AG04449 (cell line): ENCODE results near the gene CRELD1.

Source experiments
- CTCF ChIA-PET: fragments of 350-600 bp; formaldehyde crosslinking; extraction: SDS; loops from one replicate; lab custom pipeline; 2021; ENCODE audit warnings: antibody characterized with exemption; lab: Yijun Ruan, JAX
- POLR2A ChIA-PET: fragments of 400-600, 350-600 bp; formaldehyde crosslinking; extraction: SDS; loops from one replicate; lab custom pipeline; 2020; ENCODE audit warnings: antibody characterized with exemption, inconsistent platforms; lab: Yijun Ruan, JAX
- DNase-seq: peaks from one replicate; pipeline ENCODE4 v3.0.0-alpha.2; 2010; ENCODE audit warnings: low read depth, low spot score
- H3K4me3 ChIP-seq: 2 replicates; pipeline ENCODE4 v1.5.1; 2011; ENCODE audit warnings: low read depth, mild to moderate bottlenecking, control low read depth, low read length
- TF ChIP-seq, protein P1 (sequence below): IDR thresholded peaks from one replicate; pipeline ENCODE4 v1.5.1; 2011; ENCODE audit warnings: mild to moderate bottlenecking, moderate library complexity, low read length, control low read depth, inconsistent platforms; ENCODE audit not compliant: insufficient read depth; ENCODE audit errors: missing control alignments

Gene CRELD1, protein sequence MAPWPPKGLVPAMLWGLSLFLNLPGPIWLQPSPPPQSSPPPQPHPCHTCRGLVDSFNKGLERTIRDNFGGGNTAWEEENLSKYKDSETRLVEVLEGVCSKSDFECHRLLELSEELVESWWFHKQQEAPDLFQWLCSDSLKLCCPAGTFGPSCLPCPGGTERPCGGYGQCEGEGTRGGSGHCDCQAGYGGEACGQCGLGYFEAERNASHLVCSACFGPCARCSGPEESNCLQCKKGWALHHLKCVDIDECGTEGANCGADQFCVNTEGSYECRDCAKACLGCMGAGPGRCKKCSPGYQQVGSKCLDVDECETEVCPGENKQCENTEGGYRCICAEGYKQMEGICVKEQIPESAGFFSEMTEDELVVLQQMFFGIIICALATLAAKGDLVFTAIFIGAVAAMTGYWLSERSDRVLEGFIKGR

DNA sequence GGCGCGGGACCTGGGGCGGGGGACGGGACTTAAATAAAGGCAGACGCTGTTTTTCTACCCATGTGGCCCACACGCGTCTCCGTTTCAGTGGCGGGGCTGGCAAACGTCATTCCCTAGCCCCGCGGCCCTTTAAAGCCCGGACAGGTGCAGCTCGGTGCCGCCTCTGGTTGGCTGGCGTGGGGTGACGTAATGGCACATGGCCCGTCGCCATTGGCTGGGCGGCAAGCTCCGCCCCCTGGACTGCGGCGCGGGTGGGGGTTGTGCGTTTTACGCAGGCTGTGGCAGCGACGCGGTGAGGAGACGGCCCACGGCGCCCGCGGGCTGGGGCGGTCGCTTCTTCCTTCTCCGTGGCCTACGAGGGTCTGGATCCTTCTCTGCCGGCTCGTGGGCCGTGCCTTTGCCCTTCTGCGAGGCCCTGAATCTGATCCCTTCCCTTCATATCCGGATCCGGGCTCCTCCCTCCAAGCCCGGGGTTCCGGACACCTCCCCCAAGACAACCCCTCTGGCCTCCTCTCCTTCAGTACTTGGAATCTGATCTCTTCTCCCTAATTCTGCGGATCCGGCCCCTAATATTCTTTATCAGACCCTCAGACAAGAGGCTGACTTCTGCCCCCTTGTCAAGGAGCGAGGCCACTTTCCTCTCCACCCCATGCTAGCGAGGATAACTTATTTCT is at the start of gene CRELD1:
CRELD1 (plus strand) TSS at position 274 of the 674 bp plus-strand sequence. CDS start 605 bp downstream, outside the sequence.
- ChIA-PET POLR2A (interaction anchor here (0.6 to 3.0 kb wide), 6 partner anchors 13 to 141 kb away, joined by 3 to 22 read pairs (median 5); partner anchors contain the start of genes ARPC4, IL17RC, RPUSD3 and TADA3), CTCF (interaction anchor here (0.6 to 7.4 kb wide), 19 partner anchors 9 to 329 kb away, joined by 3 to 84 read pairs (median 6); partner anchors contain the start of genes IL17RE and RPUSD3)
- TF ChIP-seq, protein P1, sequence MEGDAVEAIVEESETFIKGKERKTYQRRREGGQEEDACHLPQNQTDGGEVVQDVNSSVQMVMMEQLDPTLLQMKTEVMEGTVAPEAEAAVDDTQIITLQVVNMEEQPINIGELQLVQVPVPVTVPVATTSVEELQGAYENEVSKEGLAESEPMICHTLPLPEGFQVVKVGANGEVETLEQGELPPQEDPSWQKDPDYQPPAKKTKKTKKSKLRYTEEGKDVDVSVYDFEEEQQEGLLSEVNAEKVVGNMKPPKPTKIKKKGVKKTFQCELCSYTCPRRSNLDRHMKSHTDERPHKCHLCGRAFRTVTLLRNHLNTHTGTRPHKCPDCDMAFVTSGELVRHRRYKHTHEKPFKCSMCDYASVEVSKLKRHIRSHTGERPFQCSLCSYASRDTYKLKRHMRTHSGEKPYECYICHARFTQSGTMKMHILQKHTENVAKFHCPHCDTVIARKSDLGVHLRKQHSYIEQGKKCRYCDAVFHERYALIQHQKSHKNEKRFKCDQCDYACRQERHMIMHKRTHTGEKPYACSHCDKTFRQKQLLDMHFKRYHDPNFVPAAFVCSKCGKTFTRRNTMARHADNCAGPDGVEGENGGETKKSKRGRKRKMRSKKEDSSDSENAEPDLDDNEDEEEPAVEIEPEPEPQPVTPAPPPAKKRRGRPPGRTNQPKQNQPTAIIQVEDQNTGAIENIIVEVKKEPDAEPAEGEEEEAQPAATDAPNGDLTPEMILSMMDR, result no peak
- peak within 1 kb of the TSS; percentile 77 for H3K4me3 ChIP-seq
- DNase-seq, result peak; percentile 47

DNA sequence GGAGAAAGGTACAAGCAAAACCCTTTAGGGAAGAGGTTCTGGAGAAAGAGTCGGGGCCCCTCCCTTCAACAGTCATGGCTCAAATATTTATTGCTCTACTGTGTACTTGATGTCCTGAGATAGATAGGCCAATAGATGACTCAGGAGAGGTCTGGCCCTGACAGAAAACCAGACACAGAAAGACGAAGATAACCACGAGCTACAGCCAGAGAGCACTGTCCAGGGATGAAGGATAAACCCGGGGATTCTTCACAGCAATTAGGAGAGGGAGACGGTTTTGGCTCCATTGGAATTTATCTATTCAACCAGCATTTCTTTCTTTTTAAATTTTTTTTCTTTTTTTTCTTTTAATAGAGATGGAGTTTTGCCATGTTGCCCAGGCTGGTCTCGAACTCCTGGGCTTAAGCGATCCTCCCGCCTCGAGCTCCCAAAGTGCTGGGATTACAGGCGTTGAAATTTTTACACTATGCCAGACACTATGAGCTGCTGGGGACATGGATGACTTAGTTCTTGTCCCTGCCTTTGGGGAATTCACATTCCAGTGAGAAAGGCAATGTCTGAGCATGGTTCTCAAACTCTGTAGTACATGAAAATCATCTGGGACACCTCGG is 49.0 kb upstream of the CRELD1 start:
- ChIA-PET POLR2A (interaction anchor here (0.7 to 2.2 kb wide), 2 partner anchors 9 to 23 kb away, joined by 3 to 7 read pairs; no protein-coding TSS in a partner anchor), CTCF (interaction anchor here (0.7 to 3.4 kb wide), 6 partner anchors 9 to 169 kb away, joined by 3 to 14 read pairs (median 7); no protein-coding TSS in a partner anchor)
- TF ChIP-seq, protein P1, result no peak
- peak; percentile 42 for DNase-seq
- no peak overlapping the region for H3K4me3 ChIP-seq

DNA sequence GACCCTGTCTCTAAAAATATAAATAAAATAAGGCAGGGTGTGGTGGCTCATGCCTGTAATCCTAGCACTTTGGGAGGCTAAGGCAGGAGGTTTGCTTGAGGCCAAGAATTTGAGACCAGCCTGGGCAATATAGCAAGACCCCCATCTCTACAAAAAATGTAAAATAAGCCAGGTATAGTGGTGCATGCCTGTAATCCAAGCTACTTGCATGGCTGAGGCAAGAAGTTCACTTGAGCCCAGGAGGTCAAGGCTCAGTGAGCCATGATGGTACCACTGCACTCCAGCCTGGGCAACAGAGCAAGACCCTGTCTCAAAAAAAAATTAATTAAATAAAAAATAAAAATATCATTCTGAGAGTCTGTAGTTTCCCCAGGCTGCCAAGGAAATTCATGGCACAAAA is 47.3 kb upstream of the CRELD1 start:
- CTCF ChIA-PET, result interaction anchor here (2.7 to 2.9 kb wide), 2 partner anchors 8 to 27 kb away, joined by 7 to 12 read pairs; no protein-coding TSS in a partner anchor
- no peak for DNase-seq
- TF ChIP-seq, protein P1, result no peak
- POLR2A ChIA-PET, result interaction anchor here (0.6 kb wide), 1 partner anchor 60 kb away, joined by 3 read pairs; no protein-coding TSS in a partner anchor
- H3K4me3 ChIP-seq, result no peak overlapping the region

DNA sequence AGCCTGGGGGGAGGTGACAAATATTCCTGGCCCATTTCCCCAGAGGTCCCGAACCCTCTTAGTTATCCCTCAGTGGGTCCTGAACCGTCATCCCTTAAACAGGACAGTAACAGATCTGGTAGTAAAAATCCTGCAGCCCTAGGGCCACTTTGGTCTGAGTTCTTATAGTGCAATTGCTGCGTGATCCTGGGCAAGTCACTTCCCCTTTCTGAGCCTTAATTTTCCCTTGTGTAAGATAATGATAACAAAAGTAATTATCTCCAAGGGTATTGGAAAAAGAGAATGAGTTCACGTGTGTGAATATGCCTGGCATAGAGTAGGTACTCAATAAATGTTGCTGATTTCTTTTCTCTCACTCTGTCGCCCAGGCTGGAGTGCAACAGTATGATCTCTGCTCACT is 46.2 kb upstream of the CRELD1 start:
- H3K4me3 ChIP-seq, result no peak overlapping the region
- TF ChIP-seq, protein P1, result no peak
- ChIA-PET POLR2A (no interaction called here), CTCF (no interaction called here)
- no peak for DNase-seq

DNA sequence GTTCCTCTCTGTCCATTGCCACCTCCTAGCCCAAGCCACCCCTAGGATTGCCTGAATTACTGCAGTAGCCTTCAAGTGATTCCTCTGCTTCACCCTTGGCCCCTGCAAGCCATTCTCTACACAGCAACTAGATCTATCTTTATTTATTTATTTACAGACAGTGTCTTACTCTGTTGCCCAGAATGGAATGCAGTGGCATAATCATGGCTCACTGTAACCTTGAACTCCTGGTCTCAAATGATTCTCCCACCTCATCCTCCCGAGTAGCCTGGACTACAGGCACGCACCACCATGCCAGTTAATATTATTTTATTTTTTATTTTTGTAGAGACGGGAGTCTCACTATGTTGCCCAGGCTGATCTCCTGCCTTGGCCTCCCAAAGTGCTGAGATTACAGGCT is 45.1 kb upstream of the CRELD1 start:
- TF ChIP-seq, protein P1, result no peak
- no peak for DNase-seq
- POLR2A ChIA-PET, result no interaction called here
- no peak overlapping the region for H3K4me3 ChIP-seq
- CTCF ChIA-PET, result interaction anchor here (2.0 kb wide), 1 partner anchor 58 kb away, joined by 7 read pairs; no protein-coding TSS in a partner anchor
